SK-N-MC (cell line): ENCODE results near the gene DUSP15.
"Not testable (repeated sequence)": the region's sequence is repeated elsewhere in the genome, so short reads cannot be mapped to it uniquely, and the experiment has no call there.

Experiments
- DNase-seq: peaks from one replicate; pipeline ENCODE4 v3.0.0-alpha.2; 2011; ENCODE audit warnings: low read depth, low spot score
- H3K27ac ChIP-seq: fragments of 200-600 bp; sonication (generic); 2 replicates; pipeline ENCODE4 v1.5.1; 2016; ENCODE audit warnings: mixed run types
- H3K36me3 ChIP-seq: fragments of 200-600 bp; sonication (generic); 2 replicates; pipeline ENCODE4 v1.6.1; 2017; ENCODE audit warnings: antibody characterized with exemption, low read length, mixed read lengths; ENCODE audit not compliant: insufficient read depth
- H3K4me3 ChIP-seq: fragments of 200-600 bp; sonication (generic); 2 replicates; pipeline ENCODE4 v1.5.1; 2016
- H3K9ac ChIP-seq: fragments of 200-600 bp; sonication (generic); 2 replicates; pipeline ENCODE4 v1.8.0; 2017; ENCODE audit warnings: mixed run types, mixed read lengths; ENCODE audit not compliant: insufficient read length
- H3K9me3 ChIP-seq: fragments of 200-600 bp; sonication (generic); 2 replicates; pipeline ENCODE4 v1.6.1; 2017; ENCODE audit warnings: low read depth, mild to moderate bottlenecking, antibody characterized with exemption, low read length, moderate library complexity, mixed read lengths
- EZH2 ChIP-seq: fragments of 200-600 bp; sonication (generic); IDR thresholded peaks from one replicate; pipeline ENCODE4 v1.6.1; 2017; ENCODE audit warnings: antibody characterized with exemption
- FOXP2 ChIP-seq: optimal IDR thresholded peaks from 2 replicates; pipeline ENCODE3; 2011; ENCODE audit warnings: mild to moderate bottlenecking, moderate library complexity; ENCODE audit not compliant: insufficient read depth; ENCODE audit errors: extremely low read length, control extremely low read depth
- POLR2AphosphoS5 ChIP-seq: IDR thresholded peaks from 2 replicates; pipeline ENCODE4 v1.6.1; 2012; ENCODE audit warnings: mild to moderate bottlenecking, low read depth, low read length, borderline replicate concordance

DUSP15 gene

GRCh38 chr20:31822421-31823330 lies 47.7 kb downstream of the DUSP15 start:
- no peak overlapping the region for H3K9ac ChIP-seq
- no peaks in the 10 kb centered on the region for H3K9me3 ChIP-seq
- H3K4me3 ChIP-seq = no peak overlapping the region
- H3K36me3 ChIP-seq = no peaks in the 10 kb centered on the region
- no peak for DNase-seq
- H3K27ac ChIP-seq = no peak overlapping the region
- TF ChIP-seq EZH2 = no peak
- TF ChIP-seq FOXP2 = no peak
- TF ChIP-seq POLR2AphosphoS5 = no peak

GRCh38 chr20:31821427-31821826 lies 48.9 kb downstream of the DUSP15 start:
- TF ChIP-seq POLR2AphosphoS5 (no peak), FOXP2 (no peak), EZH2 (no peak)
- Histone ChIP-seq H3K4me3 (no peak overlapping the region), H3K36me3 (no peaks in the 10 kb centered on the region), H3K9ac (no peak overlapping the region), H3K27ac (no peak overlapping the region), H3K9me3 (no peaks in the 10 kb centered on the region)
- no peak for DNase-seq

- no peak overlapping the region for H3K27ac ChIP-seq
- H3K9ac ChIP-seq = no peak overlapping the region
- TF ChIP-seq FOXP2 = no peak
- TF ChIP-seq EZH2 = no peak
- no peak for TF ChIP-seq POLR2AphosphoS5
- no peaks in the 10 kb centered on the region for H3K9me3 ChIP-seq
- no peak for DNase-seq
- H3K4me3 ChIP-seq = no peak overlapping the region
- H3K36me3 ChIP-seq = no peaks in the 10 kb centered on the region
These were observed 50.1 kb downstream of the DUSP15 start for GRCh38 chr20:31820228-31820627.

- no peak within 1 kb of the TSS for H3K27ac ChIP-seq
These were observed 51.1 kb downstream of the DUSP15 start, which contains the start of gene MYLK2 for GRCh38 chr20:31819083-31819784. Gene MYLK2, plus strand, starts transcription at chr20:31819356. Its CDS starts 225 bp downstream, at chr20:31819581.

GRCh38 chr20:31818376-31818908 lies 51.9 kb downstream of the DUSP15 start:
- no peak overlapping the region for H3K27ac ChIP-seq
- no peak overlapping the region for H3K4me3 ChIP-seq
- no peaks in the 10 kb centered on the region for H3K9me3 ChIP-seq
- no peak overlapping the region for H3K9ac ChIP-seq
- no peak for TF ChIP-seq FOXP2
- TF ChIP-seq POLR2AphosphoS5 = no peak
- no peak for TF ChIP-seq EZH2
- no peaks in the 10 kb centered on the region for H3K36me3 ChIP-seq
- DNase-seq = no peak

More at GRCh38 chr20:31819083-31819784, 51.1 kb downstream of the DUSP15 start, which contains the start of gene MYLK2:
- no peak within 1 kb of the TSS for H3K4me3 ChIP-seq
- H3K36me3 ChIP-seq = no peaks in the 10 kb centered on the region
- no peaks in the 10 kb centered on the region for H3K9me3 ChIP-seq
- no peak for DNase-seq
- TF ChIP-seq EZH2 (no peak), FOXP2 (no peak), POLR2AphosphoS5 (no peak)
- H3K9ac ChIP-seq = no peak within 1 kb of the TSS

- Histone ChIP-seq H3K9ac (no peak overlapping the region), H3K9me3 (no peaks in the 10 kb centered on the region), H3K36me3 (no peaks in the 10 kb centered on the region), H3K27ac (no peak overlapping the region), H3K4me3 (no peak overlapping the region)
- no peak for TF ChIP-seq POLR2AphosphoS5
- TF ChIP-seq FOXP2 = no peak
- no peak for TF ChIP-seq EZH2
- DNase-seq = no peak
These were observed 52.9 kb downstream of the DUSP15 start for GRCh38 chr20:31817461-31817860.

- Histone ChIP-seq H3K9me3 (no peaks in the 10 kb centered on the region), H3K9ac (no peak overlapping the region), H3K36me3 (no peaks in the 10 kb centered on the region), H3K27ac (no peak overlapping the region), H3K4me3 (no peak overlapping the region)
- DNase-seq = no peak
- TF ChIP-seq FOXP2 (no peak), POLR2AphosphoS5 (no peak), EZH2 (no peak)
These were observed 54.1 kb downstream of the DUSP15 start for GRCh38 chr20:31816221-31816620.

GRCh38 chr20:31815408-31816188 lies 54.7 kb downstream of the DUSP15 start:
- Histone ChIP-seq H3K36me3 (no peaks in the 10 kb centered on the region), H3K27ac (no peak overlapping the region), H3K9me3 (no peaks in the 10 kb centered on the region), H3K4me3 (no peak overlapping the region), H3K9ac (no peak overlapping the region)
- no peak for TF ChIP-seq POLR2AphosphoS5
- TF ChIP-seq FOXP2 = no peak
- no peak for TF ChIP-seq EZH2
- DNase-seq = no peak

- not testable (repeated sequence) for H3K36me3 ChIP-seq, H3K9ac ChIP-seq, H3K4me3 ChIP-seq, H3K27ac ChIP-seq, H3K9me3 ChIP-seq, DNase-seq
These were observed 56.2 kb downstream of the DUSP15 start for GRCh38 chr20:31814142-31814541.
